Measurements from ENCODE around the gene TLR7. TPM values are rescaled to one million over a fixed set of nuclear protein-coding genes. Genes with fewer than 3 reads are reported as not detected.

TLR7 gene
- total RNA-seq: 1 to 10 TPM in 1 of 3 donors, under 1 TPM in 2; 0.72 to 1.7 (median 0.81) TPM
- long read RNA-seq, donor 1: 0 reads
- long read RNA-seq, donor 2: 0 reads

GRCh38 chrX:12866451-12867377 lies at the start of gene TLR7:
TSS of gene TLR7 (plus strand) at chrX:12867072. CDS start at chrX:12867579, 507 bp downstream.
- ATAC-seq: no peak
- Histone ChIP-seq H3K9me3 (no peaks in the 10 kb centered on the region), H3K4me3 (no peak within 1 kb of the TSS), H3K36me3 (ENCODE audit: low read depth) (no peaks in the 10 kb centered on the region), H3K4me1 (ENCODE audit: low read depth) (no peaks in the 10 kb centered on the region)
- TF ChIP-seq CTCF (IDR thresholded peaks at IDR 0.05): no peak
- DNase-seq: no peak
- intact Hi-C loops (cut with DNase I, micrococcal nuclease): no loop called here

- Histone ChIP-seq H3K4me3 (no peak overlapping the region), H3K4me1 (ENCODE audit: low read depth) (no peaks in the 10 kb centered on the region), H3K9me3 (no peaks in the 10 kb centered on the region), H3K36me3 (ENCODE audit: low read depth) (no peaks in the 10 kb centered on the region)
- ATAC-seq: no peak
- intact Hi-C loops (cut with DNase I, micrococcal nuclease): loop anchor here in 1 of 2 donors (10.0 kb wide), 1 partner anchor 77 kb away; no protein-coding TSS in a partner anchor
- DNase-seq: no peak
- no peak for TF ChIP-seq CTCF (IDR thresholded peaks at IDR 0.05)
Measured at GRCh38 chrX:12817528-12817927, 49.3 kb upstream of the TLR7 start.

- Histone ChIP-seq H3K4me3 (no peak overlapping the region), H3K4me1 (ENCODE audit: low read depth) (no peaks in the 10 kb centered on the region), H3K9me3 (no peaks in the 10 kb centered on the region), H3K36me3 (ENCODE audit: low read depth) (no peaks in the 10 kb centered on the region)
- ATAC-seq: no peak
- no peak for DNase-seq
- intact Hi-C loops (cut with DNase I, micrococcal nuclease): loop anchor here in 1 of 2 donors (10.0 kb wide), 1 partner anchor 76 kb away; no protein-coding TSS in a partner anchor
- TF ChIP-seq CTCF (IDR thresholded peaks at IDR 0.05): no peak
Measured at GRCh38 chrX:12819222-12819621, 47.6 kb upstream of the TLR7 start.

- no peak for ATAC-seq
- H3K4me1 ChIP-seq (ENCODE audit: low read depth): no peaks in the 10 kb centered on the region
- no peaks in the 10 kb centered on the region for H3K9me3 ChIP-seq
- no peak for DNase-seq
- intact Hi-C loops (cut with DNase I, micrococcal nuclease): no loop called here
- no peaks in the 10 kb centered on the region for H3K36me3 ChIP-seq (ENCODE audit: low read depth)
- H3K4me3 ChIP-seq: no peak overlapping the region
- no peak for TF ChIP-seq CTCF (IDR thresholded peaks at IDR 0.05)
Measured at GRCh38 chrX:12820737-12821136, 46.1 kb upstream of the TLR7 start.

GRCh38 chrX:12824944-12825343 lies 41.9 kb upstream of the TLR7 start:
- intact Hi-C loops (cut with DNase I, micrococcal nuclease): no loop called here
- DNase-seq (peak in 1 of 3 donors; percentile 7), ATAC-seq (no peak)
- Histone ChIP-seq H3K36me3 (ENCODE audit: low read depth) (no peaks in the 10 kb centered on the region), H3K9me3 (no peaks in the 10 kb centered on the region), H3K4me1 (ENCODE audit: low read depth) (no peaks in the 10 kb centered on the region), H3K4me3 (no peak overlapping the region)
- no peak for TF ChIP-seq CTCF (IDR thresholded peaks at IDR 0.05)
